ENCODE data around the gene PVR. TPM values are rescaled to one million over a fixed set of nuclear protein-coding genes. Genes with fewer than 3 reads are reported as not detected.
"Not testable (repeated sequence)": the region's sequence is repeated elsewhere in the genome, so short reads cannot be mapped to it uniquely, and the experiment has no call there.

PVR gene
- total RNA-seq, 4 donors from 2014 or later: 26.2 to 49.0 (median 33.3) TPM

DNA sequence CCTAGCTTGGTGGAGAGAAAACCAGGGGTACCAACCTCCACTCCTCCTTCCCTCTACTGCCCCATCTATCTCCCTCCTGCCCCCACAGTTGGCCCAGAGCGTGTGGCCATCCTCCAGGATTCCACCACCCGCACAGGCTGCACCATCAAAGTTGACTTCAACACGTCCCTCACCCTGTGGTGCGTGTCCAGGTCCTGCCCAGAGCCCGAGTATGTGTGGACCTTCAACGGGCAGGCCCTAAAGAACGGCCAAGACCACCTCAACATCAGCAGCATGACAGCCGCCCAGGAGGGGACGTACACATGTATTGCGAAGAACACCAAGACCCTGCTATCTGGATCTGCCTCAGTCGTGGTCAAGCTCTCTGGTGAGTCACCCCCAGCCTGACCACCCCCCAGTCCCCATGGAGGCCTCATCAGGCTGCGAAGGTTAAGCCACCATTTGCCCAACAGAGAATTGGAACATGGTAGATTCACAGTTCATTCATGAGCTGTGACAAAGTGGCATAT is 61.8 kb downstream of the PVR start:
- no peak overlapping the region for H3K27ac ChIP-seq
- in situ Hi-C loops (cut with MboI; ENCODE audit: low pct_ligation_motif_present in 1 of 4, low pct_unique_long_range_greater_than_20kb in 1 of 4, low sequenced_read_pairs in 3 of 4) (no loop called here), intact Hi-C loops (cut with DNase I; ENCODE audit: low total_unique reads) (no loop called here)
- no peak for TF ChIP-seq POLR2A (IDR thresholded peaks at IDR 0.05)
- TF ChIP-seq POLR2AphosphoS5 (IDR thresholded peaks at IDR 0.05): no peak
- TF ChIP-seq CTCF (IDR thresholded peaks at IDR 0.05): no peak
- no peak for TF ChIP-seq EP300 (IDR thresholded peaks at IDR 0.05; ENCODE audit: low read depth)
- H3K27me3 ChIP-seq: no peaks in the 10 kb centered on the region
- 90 to 92% methylated on average over 3 to 12 of the region's 12 CpGs for WGBS, 2 donors (ENCODE audit: low coverage in 1 of 2)
- peaks cover 0 to 8% (median 6%) of the 10 kb centered on the region in 4 donors for H3K4me1 ChIP-seq
- no peaks in the 10 kb centered on the region for H3K36me3 ChIP-seq
- H3K4me3 ChIP-seq: no peak overlapping the region
- no peak for DNase-seq
- no peaks in the 10 kb centered on the region for H3K9me3 ChIP-seq

DNA sequence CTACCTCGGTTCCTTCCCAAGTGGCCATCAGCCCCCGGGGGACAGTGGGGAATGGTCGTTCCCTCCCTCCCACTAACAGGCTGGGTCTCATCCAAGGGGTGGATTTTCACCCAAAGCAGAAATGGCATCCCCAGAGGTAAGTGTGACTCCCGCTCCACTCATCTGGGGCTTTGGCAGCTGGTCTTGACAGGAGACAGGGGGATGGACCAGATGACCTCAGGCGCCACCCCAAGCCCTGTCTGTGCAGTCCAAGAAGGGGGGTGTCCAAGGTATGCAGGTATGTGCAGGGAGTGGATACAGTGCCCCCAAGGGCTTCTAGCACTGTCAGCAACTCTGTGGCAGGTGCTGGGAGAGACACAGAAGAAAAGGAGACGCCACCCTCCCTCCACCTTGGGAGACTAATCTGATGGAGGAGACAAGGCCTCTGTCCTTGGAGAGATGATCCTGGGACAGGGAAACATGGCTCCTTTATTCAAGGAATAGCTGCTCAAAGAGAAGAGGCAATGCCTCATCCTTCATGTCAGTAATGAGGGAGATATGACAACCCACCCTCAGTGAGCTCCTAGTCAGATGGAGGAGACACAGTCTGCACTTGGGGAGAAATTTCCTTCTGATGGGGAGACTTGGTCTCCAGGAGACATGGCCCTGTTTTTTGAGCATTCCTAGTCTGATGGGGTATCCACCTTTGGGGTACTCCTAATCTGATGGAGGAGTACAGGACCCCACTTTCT is 63.0 kb downstream of the PVR start:
- no peak for TF ChIP-seq CTCF (IDR thresholded peaks at IDR 0.05)
- TF ChIP-seq EP300 (IDR thresholded peaks at IDR 0.05; ENCODE audit: low read depth): no peak
- no peak for TF ChIP-seq POLR2A (IDR thresholded peaks at IDR 0.05)
- no peak for TF ChIP-seq POLR2AphosphoS5 (IDR thresholded peaks at IDR 0.05)
- no peaks in the 10 kb centered on the region for H3K4me1 ChIP-seq

GRCh38 chr19:44707794-44708193 is 64.1 kb downstream of the PVR start:
- DNase-seq: no peak
- Histone ChIP-seq H3K27me3 (no peaks in the 10 kb centered on the region), H3K4me3 (no peak overlapping the region), H3K9me3 (no peaks in the 10 kb centered on the region), H3K27ac (no peak overlapping the region), H3K36me3 (no peaks in the 10 kb centered on the region), H3K4me1 (no peaks in the 10 kb centered on the region)
- in situ Hi-C loops (cut with MboI; ENCODE audit: low pct_ligation_motif_present in 1 of 4, low pct_unique_long_range_greater_than_20kb in 1 of 4, low sequenced_read_pairs in 3 of 4): no loop called here
- TF ChIP-seq POLR2A (IDR thresholded peaks at IDR 0.05) (no peak), EP300 (IDR thresholded peaks at IDR 0.05; ENCODE audit: low read depth) (no peak), CTCF (IDR thresholded peaks at IDR 0.05) (no peak), POLR2AphosphoS5 (IDR thresholded peaks at IDR 0.05) (no peak)
- intact Hi-C loops (cut with DNase I; ENCODE audit: low total_unique reads): no loop called here
- 94% methylated on average over 16 of the region's 20 CpGs; no CpG with 5 or more reads in 1 of the 2 donors for WGBS, 2 donors (ENCODE audit: low coverage in 1 of 2)

More for the DNA sequence above, 63.0 kb downstream of the PVR start:
- no peak overlapping the region for H3K27ac ChIP-seq
- H3K36me3 ChIP-seq: no peaks in the 10 kb centered on the region
- H3K9me3 ChIP-seq: no peaks in the 10 kb centered on the region
- no peak overlapping the region for H3K4me3 ChIP-seq
- H3K27me3 ChIP-seq: no peaks in the 10 kb centered on the region
- 76 to 100% methylated on average over 1 to 6 of the region's 6 CpGs for WGBS, 2 donors (ENCODE audit: low coverage in 1 of 2)
- in situ Hi-C loops (cut with MboI; ENCODE audit: low pct_ligation_motif_present in 1 of 4, low pct_unique_long_range_greater_than_20kb in 1 of 4, low sequenced_read_pairs in 3 of 4) (no loop called here), intact Hi-C loops (cut with DNase I; ENCODE audit: low total_unique reads) (no loop called here)
- DNase-seq: no peak

DNA sequence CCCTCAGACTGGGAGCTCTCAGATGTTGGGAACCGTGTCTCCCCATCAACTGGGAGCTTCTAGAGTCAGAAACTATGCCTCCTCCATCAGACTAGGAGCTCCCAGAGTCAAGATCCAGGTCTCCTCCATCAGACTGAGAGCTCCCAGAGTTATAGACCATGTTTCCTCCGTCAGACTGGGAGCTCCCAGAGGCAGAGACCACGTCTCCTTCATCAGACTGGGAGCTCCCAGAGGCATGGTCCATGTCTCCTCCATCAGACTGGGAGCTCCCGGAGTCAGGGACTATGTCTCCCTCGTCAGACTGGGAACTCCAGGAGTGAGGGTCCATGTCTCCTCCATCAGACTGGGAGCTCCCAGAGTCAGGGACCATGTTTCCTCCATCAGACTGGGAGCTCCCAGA is 65.2 kb downstream of the PVR start:
- H3K9me3 ChIP-seq: no peaks in the 10 kb centered on the region
- H3K4me1 ChIP-seq: no peaks in the 10 kb centered on the region
- H3K27me3 ChIP-seq: no peaks in the 10 kb centered on the region
- H3K36me3 ChIP-seq: no peaks in the 10 kb centered on the region
- TF ChIP-seq POLR2A (IDR thresholded peaks at IDR 0.05) (no peak), POLR2AphosphoS5 (IDR thresholded peaks at IDR 0.05) (no peak), CTCF (IDR thresholded peaks at IDR 0.05) (no peak), EP300 (IDR thresholded peaks at IDR 0.05; ENCODE audit: low read depth) (no peak)
- 84% methylated on average over 5 of the region's 5 CpGs; no CpG with 5 or more reads in 1 of the 2 donors for WGBS, 2 donors (ENCODE audit: low coverage in 1 of 2)
- H3K27ac ChIP-seq: no peak overlapping the region
- no peak overlapping the region for H3K4me3 ChIP-seq
- no peak for DNase-seq
- in situ Hi-C loops (cut with MboI; ENCODE audit: low pct_ligation_motif_present in 1 of 4, low pct_unique_long_range_greater_than_20kb in 1 of 4, low sequenced_read_pairs in 3 of 4) (no loop called here), intact Hi-C loops (cut with DNase I; ENCODE audit: low total_unique reads) (no loop called here)

GRCh38 chr19:44709434-44710266 is 65.9 kb downstream of the PVR start:
- intact Hi-C loops (cut with DNase I; ENCODE audit: low total_unique reads); in situ Hi-C loops (cut with MboI; ENCODE audit: low pct_ligation_motif_present in 1 of 4, low pct_unique_long_range_greater_than_20kb in 1 of 4, low sequenced_read_pairs in 3 of 4); H3K36me3 ChIP-seq; H3K9me3 ChIP-seq; H3K4me3 ChIP-seq; H3K4me1 ChIP-seq; DNase-seq; H3K27me3 ChIP-seq; H3K27ac ChIP-seq: not testable (repeated sequence)
- WGBS, 2 donors (ENCODE audit: low coverage in 1 of 2): 77 to 80% methylated on average over 2 to 4 of the region's 4 CpGs
